Kasumi-1 (cell line): ENCODE measurements around the gene KRTAP12-2.
"Not testable (repeated sequence)": the region's sequence is repeated elsewhere in the genome, so short reads cannot be mapped to it uniquely, and the experiment has no call there.

Experiments used
- DNase-seq, 2 experiments: peaks; one replicate each; lab custom pipeline; 2025; lab: John Stamatoyannopoulos, UW

The KRTAP12-2 gene

DNA sequence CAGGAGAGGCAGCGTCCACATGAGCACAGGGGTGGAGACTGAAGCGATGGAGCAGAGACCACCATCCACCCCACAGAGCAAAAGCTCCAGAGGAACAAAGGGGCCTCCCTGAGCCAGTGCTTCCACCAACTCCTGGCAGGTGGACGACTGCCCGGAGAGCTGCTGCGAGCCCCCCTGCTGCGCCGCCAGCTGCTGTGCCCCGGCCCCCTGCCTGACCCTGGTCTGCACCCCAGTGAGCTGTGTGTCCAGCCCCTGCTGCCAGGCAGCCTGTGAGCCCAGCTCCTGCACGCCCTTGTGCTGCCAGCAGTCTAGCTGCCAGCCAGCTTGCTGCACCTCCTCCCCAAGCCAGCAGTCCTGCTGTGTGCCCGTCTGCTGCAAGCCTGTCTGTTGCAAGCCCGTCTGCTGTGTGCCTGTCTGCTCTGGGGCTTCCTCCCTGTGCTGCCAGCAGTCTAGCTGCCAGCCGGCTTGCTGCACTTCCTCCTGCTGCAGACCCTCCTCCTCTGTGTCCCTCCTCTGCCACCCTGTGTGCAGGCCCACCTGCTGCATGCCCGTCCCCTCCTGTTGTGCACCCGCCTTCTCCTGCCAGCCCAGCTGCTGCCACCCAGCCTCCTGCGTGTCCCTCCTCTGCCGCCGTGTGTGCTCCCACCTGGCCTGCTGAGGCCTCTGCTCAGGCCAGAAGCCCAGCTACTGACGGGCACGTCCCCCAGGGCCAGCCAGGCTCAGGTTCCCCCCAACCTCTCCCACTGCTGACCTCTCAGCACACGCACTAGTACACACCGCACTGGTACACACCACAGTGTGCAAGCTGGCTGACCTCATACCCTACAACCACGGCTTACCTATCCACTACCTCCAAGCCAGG is 35.6 kb upstream of the KRTAP12-2 start:
- no peak for DNase-seq

GRCh38 chr21:44701541-44701940 is 34.8 kb upstream of the KRTAP12-2 start:
- DNase-seq, result no peak

DNA sequence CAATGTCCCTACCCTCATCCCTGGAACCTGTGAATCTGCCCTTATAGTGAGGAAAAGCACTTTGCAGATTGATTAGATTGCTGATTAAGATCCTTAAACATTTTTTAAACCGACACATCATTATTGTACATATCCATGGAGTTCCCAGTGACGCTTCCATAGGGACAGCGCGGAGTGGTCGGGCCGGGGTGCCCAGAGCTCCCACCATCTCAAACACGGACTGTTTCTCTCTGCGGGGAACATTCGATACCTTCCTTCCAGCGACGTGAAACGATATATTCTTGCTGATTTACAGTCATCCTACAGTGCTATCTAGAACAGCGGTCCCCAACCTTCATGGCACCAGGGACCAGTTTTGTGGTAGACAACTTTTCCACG is 34.3 kb upstream of the KRTAP12-2 start:
- DNase-seq, result no peak

DNA sequence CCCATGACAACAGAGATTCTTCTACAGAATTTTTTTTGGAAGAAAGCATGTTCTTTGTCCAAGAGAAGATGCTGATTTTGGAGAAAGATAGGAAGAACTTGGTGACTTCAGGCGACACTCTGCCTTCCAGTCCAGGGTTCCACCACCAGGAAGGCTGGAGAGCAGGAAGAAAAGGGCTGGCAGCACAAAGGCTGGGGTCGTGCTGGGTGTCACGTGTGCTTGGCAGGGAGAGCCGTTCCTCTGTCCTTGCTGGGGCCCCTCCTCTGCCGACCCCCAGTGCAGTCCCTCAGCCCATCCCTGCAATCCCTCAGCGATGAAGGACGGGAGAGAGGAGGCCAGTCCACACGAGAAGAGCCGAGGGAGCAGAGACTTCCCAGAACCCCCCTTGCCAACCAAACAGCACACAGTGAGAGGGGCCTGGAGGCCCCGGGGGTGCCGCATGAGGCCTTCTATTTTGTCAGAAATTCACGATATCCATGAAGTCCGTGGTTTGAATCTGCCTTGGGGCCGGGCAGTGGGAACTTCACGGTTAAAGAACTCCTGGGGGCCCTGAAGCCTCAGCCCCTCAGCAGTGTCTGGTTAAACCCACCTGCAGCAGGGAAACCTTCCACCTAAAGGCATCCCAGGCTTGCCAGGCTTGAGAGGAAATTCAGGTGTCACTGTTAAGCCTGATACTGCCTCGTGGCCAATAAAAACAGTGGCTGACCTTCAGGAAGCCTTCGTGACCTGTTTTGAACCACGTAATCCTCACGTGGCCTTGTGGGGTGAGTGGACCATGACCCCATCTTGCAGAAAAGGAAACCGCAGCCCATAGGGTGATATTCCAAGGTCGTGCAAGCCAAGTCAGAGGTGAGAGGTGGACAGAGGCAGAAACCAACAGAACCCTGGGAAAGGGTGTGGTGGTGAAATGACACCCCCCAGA is 33.6 kb upstream of the KRTAP12-2 start:
- no peak for DNase-seq

- no peak for DNase-seq
Measured at GRCh38 chr21:44699502-44700001, 32.8 kb upstream of the KRTAP12-2 start.

DNA sequence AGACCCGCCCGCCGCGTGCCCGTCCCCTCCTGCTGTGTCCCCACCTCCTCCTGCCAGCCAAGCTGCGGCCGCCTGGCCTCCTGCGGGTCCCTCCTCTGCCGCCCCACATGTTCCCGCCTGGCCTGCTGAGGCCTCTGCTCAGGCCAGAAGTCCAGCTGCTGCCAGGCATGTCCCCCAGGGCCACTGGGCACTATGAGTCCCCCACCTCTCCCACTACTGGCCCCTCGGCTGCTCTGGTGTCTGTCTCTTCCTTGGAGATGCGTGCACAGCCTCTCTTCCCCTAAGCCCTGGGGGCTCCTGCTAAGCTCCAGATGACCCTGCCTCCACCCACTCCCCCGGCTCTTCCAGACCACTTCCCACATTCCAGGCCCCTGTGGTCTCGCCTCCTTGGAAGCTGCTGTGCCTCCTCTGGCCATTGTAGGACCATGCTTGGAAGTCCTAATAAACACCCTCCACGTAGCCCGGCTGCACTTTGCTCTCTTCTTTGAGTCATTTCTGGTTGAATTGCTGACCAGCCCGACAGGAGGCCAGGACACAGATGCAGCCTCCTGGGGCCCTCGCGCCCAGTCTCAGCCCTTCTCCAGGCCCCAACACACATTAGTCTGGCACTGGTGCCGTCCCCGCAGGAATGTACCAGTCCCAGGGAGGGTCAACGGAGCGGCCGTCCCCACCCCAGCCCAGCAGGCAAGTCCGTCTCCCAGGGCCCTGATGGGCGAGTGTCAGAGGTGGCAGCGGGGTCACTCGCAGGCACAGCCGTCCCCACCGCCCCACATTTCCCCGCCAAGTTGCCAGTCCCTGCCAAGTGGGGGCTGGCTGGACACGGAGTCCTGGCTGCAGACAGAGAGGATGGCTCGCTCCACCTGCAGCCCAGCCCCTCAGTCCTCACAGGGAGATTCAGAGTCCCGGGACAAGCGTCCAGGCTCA is 31.3 kb upstream of the KRTAP12-2 start:
- DNase-seq, result no peak

- not testable (repeated sequence) for DNase-seq
Measured at GRCh38 chr21:44697172-44697810, 30.6 kb upstream of the KRTAP12-2 start, which contains the start of gene KRTAP10-12. KRTAP10-12 (plus strand) TSS chr21:44697172; CDS start chr21:44697202, 30 bp downstream.

- DNase-seq, result no peak
Measured at GRCh38 chr21:44696572-44696971, 29.8 kb upstream of the KRTAP12-2 start.

GRCh38 chr21:44695641-44696040 is 28.9 kb upstream of the KRTAP12-2 start:
- DNase-seq, result no peak

- DNase-seq, result no peak
Measured at GRCh38 chr21:44695184-44695583, 28.5 kb upstream of the KRTAP12-2 start.

- no peak for DNase-seq
Measured at GRCh38 chr21:44694776-44695175, 28.0 kb upstream of the KRTAP12-2 start.

GRCh38 chr21:44692798-44693512 is 26.2 kb upstream of the KRTAP12-2 start:
- DNase-seq, result no peak

- no peak for DNase-seq
Measured at GRCh38 chr21:44691686-44692085, 25.0 kb upstream of the KRTAP12-2 start.

GRCh38 chr21:44689740-44690139 is 23.0 kb upstream of the KRTAP12-2 start:
- DNase-seq, result not testable (repeated sequence)

DNA sequence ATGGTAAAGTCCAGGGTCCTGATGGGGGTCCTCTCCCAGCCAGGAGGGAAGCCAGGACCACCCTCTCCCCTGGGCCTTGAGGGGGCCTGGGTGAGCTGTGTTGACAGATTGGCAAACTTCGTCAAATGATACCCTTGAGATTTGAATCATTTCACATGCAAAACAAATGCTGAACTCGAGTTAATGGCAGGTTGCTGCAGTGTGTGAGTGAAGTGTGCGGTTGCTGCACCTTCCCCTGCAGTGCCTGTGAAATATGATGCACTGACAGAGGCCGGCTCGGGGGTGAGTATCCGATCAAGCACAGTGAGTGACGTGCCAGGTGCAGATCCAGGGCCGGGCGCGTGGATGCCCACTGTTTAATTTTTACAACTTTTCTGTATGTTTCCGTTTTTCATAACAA is 20.9 kb upstream of the KRTAP12-2 start:
- no peak for DNase-seq

- no peak for DNase-seq
Measured at GRCh38 chr21:44686843-44687561, 20.3 kb upstream of the KRTAP12-2 start.

- DNase-seq, result no peak
Measured at GRCh38 chr21:44686000-44686781, 19.5 kb upstream of the KRTAP12-2 start.

- not testable (repeated sequence) for DNase-seq
Measured at GRCh38 chr21:44685050-44685449, 18.3 kb upstream of the KRTAP12-2 start.

DNA sequence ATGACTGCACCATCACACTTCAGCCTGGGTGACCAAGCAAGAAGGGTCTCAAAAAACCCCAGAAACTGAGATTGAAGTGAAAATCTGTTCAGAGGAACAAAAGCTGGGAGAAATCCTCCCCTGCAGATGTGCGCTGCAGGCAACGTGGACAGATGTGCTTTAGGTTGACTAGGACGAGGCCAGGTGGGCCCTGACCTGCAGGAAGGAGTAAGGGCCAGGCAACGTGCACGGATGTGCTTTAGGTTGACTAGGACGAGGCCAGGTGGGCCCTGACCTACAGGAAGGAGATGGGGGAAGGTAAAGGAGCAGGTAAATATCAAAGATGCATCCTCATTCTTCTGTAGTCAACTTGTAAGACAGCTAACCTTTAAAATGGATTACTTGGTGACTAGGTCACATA is 17.8 kb upstream of the KRTAP12-2 start:
- DNase-seq, result no peak
